HT1080 (cell line): ENCODE measurements around the gene PGM1. TPM values are rescaled to one million over a fixed set of nuclear protein-coding genes. Genes with fewer than 3 reads are reported as not detected.

Experiments used
- DNase-seq: peaks from one replicate; pipeline ENCODE4 v3.0.0-alpha.2; 2015; ENCODE audit warnings: low read depth
- total RNA-seq: library from RNA; depleted of rRNA; stranded (reverse); fragments of >200 nt; shearing (Covaris generic); gene quantifications from 2 replicates; pipeline ENCODE4 v1.2.3, GENCODE V29; 2014

The PGM1 gene
- total RNA-seq, 1 experiment from 2014 or later = 34.4 TPM

DNA sequence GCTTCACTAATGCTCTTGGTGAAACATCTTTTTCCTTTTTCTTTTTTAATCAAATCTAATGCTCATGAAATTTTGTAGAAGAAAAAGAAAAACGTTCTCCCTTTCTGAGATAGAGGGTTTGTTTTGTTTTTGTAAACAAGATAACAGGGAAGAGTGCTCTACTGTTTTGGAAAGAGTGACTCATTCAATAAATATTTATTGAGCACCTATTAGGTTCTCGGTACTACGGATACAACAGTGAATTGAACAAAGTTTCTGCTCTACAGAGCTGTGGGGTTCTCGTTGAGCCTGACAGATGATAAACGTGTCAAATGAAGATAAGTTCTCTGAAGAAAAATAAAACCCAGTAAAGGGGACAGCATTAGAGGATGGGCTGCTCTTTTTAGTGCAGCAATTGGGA lies 7.0 kb downstream of the PGM1 start:
- DNase-seq = no peak

DNA sequence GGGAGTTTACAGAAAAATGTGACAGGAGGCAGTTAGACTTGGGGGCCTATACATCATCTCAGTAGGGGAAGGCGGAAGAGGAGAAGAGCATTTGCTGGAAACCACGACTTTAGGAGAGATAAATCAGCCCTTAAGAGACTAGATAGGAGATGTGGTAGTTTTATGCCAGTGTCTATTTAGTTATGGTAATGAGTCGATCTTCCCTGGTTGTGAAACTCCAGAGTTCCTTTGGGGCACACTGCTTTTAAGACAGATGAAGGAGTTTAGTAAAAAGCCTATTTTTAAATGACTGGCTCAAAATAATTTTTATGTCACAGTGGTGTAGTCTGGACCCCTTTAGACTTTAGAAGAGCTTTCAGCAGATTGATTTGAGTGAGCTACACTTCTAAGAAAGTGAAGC lies 7.8 kb downstream of the PGM1 start:
- no peak for DNase-seq

DNA sequence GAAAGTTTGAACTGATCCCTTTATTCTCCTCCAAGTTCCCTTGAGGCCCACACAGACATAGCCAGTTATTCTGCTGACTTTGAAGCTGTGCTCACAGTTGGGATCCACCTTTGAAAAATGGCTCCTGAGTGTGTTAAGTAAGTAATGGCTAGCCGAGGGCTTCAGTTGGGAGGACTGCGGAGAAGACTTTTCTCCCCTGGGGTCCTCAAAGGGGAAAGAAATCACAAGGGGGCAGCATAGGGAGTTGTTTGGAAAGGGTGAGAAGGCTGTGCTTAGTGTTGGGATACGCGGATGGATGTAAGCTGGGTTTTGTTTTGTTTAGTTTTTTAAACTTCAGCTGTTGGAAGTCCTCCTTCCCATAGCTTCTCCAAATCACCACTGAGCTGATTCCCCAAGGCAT lies 8.3 kb downstream of the PGM1 start:
- DNase-seq = no peak

DNA sequence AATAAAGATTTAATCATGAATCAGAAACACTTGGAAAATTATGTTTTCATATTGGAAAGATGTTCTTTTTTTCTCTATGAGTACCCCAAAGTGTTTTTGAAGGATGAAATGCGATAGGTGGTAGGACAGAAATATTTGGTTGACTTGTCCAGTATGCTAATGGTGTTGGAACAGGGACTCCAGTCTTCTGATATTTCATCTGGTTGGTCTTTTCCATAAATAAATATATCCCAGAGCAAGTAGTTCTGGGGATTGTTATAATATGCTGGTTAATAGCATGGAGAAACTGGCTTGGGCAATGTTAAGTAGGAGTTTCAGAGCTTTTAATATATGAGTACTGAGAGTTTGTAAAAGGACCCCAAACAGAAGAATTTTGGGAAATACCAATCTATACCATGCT lies 8.7 kb downstream of the PGM1 start:
- no peak for DNase-seq

DNA sequence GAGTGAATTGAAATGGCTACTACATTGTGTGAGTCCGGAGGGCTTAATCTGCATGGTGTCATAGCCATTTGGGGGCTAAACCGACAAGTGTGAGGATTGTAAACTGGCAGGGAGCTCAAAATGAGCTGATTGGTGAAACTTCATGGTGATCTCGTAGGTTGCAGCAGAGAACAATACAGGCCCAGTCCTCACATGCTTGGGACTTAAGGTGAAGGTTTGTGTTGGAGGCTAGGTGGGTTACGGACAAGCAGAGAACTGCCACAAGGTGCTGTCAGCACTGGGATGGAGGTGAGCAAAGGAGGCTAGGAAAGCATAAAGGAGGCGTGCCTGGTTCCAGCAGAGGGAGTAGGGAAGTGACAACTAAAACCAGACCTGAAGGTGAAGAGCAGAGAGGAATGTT lies 9.4 kb downstream of the PGM1 start:
- DNase-seq = no peak

DNA sequence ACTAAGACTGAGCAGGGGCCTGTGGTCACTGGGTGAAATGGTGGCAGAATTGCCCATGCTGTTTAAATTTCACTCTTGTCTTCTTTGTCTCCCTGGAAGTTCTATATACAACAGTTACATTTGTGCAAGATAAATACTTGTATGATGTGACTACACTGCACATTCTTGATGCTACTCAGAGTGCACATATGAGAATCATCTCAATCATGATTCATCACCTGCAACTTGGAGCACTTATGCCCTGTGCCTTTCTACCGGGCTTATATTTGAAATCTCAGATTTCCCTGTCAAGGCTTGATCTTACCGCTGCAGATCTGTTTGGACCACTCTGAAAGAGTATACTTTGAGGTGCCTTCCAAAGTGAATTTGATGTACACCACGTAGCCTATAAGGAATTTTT lies 10.6 kb downstream of the PGM1 start:
- no peak for DNase-seq

DNA sequence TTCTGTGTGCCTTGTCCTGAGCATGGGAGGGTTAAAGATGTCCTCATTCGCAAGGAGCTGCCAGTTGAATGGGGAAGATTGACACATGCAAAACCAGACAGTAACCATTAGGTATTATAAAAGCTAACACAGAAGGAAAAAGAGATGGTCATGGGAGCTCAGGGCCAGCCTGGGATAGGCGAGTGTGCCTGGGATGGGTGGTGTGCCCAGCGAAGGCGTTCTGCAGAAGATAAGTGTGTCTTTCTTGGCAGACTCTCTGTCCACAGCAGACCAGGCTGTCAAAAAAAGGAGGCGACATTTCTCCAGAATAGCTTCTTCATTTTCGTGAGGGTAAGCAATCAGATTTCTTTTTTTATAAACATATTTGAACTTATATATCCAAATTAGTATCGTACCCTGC lies 14.1 kb downstream of the PGM1 start:
- no peak for DNase-seq

DNA sequence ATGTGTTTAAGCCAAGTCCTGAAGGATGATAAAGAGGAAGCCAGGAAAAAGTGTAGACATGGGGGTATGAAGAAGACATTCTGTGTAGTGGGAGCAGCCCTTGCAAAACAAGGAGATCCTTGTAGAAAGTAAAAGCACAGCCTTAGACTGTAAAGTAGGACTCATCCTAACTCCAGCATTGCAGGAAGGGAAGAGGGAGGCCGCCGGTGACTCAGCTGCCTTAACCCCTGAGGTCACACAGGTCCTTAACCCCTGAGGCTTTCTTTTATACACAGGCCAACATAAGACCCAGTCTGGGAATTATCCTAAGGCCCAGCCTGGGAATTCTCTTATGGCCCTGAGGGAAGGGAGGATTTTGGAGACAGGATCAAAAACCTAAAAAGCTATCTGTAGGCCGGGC lies 18.0 kb downstream of the PGM1 start:
- DNase-seq = peak; percentile 59

DNA sequence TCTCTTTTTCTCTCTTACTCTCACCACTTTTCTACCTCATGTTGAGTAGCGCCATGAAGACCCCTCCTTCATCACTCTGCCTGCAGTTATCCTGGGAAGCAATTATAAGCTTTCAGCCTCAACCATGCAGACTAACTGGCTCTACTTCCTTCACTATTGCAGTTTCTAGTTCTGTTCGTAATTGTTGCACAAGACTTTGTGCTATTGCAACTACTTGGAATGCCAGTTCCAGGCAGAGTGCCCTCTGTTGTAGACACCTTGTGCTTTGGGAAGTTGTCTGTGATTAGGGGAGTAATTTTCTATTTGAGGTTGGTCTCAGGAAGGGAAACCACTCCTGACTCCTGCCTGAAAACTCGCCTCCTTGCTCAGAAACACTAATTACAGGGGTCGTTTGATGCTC lies 19.4 kb downstream of the PGM1 start:
- no peak for DNase-seq

DNA sequence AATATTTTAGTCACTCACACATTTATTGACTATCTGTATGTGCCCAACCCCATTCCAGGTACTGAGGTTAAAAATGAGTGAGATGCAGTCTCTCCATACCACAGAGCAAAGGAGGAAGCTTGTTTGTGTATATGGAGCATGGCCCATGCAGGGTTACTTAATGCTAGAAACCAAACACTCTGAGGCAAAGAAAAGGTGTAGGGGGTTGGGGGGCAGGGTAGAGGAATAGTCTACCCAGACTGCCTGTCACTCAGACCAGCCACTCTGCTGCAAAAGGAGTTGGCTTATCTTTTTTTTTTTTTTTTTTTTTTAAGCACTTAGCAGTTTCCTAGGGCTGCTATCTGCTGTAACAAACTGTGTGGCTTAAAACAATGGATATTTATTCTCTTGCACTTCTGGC lies 19.8 kb downstream of the PGM1 start:
- DNase-seq = no peak

DNA sequence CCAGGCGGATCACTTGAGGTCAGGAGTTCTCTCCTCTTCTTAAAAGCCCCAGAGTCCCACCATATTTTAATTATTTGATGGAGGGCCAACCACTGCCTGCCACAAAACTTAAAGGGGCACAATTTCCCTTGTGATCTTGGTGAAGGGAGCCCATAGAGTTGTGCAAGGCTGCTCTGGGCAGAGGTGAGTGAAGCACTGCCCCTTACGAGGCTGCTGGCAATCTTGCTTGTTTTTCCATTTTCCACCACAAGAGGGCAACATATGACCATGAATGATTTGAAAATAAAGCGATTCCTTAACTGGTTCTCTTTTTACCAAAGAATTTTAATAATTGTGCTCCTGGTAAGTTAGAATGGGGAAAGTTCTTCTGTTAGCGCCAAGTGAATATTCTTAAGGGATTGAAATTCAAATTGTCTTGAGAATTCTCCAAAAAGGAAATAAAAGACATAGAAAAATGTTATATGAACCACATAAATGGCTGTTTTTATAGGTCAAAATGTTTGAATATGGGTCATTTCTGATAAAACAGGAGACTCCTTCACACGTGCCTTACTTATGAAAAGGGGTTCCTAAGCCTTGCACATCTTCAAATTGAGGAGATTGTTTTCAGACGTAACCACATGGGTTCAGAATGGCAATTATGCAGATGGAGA lies 22.7 kb downstream of the PGM1 start:
- DNase-seq = peak; percentile 73

DNA sequence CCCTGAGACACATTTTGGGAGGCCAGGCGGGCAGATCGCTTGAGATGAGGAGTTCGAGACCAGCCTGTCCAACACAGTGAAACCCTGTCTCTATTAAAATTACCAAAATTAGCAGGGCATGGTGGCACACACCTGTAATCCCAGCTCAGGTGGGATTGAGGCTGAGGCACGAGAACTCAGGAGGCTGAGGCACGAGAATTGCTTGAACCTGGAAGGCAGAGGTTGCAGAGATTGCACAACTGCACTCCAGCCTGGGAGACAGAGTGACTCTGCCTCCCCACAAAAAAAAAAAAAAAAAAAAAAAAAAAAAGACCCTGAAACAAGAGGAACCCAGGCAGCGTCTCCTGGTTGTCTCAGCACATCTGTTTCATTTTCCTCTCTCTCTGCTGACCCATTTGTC lies 24.2 kb downstream of the PGM1 start:
- no peak for DNase-seq

DNA sequence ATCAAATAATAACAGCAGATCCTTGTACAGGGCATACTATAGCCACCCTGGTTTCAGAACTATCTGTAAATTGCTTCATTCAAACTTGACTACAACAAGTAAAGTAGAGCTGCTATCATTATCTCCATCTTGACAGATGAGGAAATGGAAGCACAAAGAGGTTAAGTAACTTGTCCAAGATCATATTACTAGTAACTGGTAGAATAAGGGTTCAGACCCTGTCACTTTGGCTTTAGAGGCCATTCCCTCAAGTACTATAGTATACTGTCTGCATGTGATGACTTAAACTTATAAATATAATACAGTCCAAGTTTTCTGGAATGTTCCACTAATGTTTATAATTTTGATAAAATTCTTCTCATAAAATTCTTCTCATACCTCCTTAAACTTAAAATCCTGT lies 24.8 kb downstream of the PGM1 start:
- DNase-seq = no peak

DNA sequence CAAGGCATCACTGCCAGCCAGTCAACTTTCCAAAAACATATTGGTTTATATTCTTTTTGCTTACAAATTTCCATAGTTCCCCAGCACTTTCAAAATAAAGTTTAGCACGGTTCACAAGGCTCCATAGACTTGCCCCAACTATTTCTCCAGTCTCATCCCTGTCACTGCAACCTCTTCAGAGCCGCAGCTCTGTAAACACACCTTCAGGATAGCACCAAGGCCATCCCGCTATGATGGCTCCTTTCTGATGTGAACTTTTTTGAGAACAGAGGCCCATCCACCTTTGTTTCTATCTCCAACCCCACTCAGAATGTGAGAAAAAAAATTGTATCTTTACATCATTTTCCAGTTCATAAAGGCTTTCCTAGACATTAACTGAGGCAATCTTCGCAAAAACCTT lies 26.3 kb downstream of the PGM1 start:
- DNase-seq = no peak

DNA sequence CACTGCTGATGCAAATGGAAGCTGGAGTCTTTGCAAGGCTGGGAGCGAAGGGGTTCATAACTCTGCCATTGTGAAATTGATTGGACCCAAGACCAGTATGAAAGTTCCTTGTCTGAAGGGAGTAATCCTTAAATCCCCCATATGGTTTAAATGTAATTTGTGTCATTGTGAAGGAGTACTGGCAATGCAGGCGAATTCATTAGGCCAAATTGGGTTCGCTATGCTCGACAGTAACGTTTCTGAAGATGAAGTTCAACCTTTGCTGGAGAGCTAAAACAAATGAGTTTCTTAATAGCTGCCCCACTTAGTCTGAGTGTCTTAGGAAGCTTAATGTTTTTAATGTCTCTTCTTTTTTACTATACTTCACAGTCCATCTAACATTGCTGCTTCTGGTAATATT lies 27.5 kb downstream of the PGM1 start:
- no peak for DNase-seq

DNA sequence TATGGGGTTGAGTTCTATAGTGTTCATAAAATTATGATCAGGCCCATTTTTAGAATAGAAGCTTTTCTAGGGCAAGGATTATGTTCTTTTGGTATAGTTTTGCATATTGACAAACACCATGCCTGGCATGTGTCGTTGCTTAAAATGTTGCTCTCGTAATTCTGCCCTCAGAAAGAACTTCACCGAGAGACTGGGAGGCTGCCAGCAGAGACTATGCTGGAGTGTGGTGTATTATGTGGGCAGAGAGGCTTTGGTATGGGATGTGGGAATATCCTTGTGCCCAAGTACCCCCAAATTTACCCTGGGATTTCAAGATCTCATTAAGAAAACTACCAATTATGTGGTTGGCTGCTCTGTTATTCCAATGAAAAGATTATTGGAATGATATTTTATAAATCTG lies 27.9 kb downstream of the PGM1 start:
- no peak for DNase-seq

DNA sequence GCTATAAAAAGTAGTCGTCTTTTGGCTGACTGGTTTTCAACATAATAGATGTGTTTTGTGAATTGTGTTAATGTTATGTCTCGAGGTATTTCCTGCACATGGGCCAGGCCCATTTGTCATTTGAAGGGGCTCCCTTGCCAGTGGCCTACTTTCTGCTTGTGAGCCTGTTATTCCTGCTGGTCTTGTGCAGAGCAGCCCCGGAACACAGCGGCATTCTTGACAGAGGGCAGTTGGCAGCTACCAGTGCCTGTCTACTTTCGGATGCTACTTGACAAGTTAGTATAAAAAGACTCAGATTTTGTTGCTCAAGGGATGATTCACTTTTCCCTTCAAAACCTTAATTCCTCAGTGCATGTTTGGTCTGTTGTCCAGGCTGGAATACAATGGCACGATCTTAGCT lies 28.5 kb downstream of the PGM1 start:
- DNase-seq = no peak

DNA sequence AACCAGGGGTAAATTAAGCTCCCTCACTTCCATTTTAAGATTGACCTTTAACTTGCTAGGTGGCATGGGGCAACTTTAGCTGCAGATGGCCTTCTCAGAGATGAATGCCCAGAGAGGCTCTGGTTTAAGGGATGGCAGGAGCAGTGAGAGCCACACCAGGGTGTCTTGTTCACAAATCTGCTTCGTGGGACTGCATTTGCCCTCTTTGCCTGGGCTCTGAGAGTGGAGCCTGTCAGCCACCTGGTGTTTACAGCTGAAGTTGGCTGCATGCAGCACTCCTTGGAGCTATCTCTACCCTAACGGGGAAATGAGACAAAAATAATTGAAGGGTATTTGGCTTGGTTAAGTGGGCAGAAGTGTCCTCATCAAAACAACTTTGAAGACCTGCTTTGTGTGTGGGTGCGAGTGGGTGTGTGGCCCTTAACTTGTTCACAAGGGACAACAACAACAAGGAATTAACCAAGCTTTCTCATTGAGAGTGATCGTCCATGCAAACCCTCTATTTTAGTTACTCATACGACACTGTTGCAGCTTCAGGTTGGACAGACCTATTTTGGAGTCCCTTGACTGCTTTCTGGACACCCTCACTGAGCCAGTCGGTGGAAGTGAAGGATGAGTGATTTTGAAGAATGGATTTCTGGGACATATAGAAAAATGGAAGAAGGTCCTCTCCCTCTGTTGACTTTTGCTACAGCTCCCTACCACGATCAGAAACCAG lies 29.8 kb downstream of the PGM1 start:
- no peak for DNase-seq

DNA sequence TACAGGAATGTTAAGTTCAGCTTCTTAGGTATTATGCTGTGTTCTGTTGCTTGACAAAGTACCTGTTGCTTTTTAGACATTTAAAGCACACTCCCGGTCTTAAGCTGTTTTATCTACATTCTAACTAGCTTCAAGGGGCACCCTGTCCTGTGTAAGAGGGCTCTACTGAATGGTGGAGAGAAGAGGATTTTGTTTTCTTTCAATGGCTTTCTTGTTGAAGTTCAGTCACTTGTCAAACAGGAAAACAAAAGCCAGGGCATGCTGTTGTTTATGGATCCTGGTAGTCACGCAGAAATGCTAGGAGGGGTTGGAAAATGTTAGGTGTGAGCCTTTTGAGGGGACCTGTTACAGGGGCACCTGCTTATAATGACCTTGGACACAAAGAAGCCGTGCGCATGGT lies 30.7 kb downstream of the PGM1 start:
- DNase-seq = no peak

DNA sequence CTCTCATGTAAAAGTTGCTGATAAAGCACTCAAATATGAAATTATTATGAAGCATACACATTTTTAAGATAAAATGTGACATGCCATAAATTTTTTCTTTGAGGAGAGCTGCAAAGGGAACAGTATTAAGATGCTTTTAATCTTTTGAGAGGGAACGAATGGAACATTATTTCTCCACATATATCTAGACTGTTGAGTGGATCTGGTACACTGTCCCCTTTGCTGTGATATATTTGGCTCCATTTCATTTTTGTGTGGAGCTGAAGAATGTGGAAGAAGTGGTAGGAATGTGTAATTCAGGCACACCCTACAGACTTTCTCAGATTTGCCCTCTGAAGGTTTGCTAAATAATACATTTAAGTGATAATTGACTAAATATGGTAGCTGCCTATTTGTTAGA lies 31.7 kb downstream of the PGM1 start:
- no peak for DNase-seq

DNA sequence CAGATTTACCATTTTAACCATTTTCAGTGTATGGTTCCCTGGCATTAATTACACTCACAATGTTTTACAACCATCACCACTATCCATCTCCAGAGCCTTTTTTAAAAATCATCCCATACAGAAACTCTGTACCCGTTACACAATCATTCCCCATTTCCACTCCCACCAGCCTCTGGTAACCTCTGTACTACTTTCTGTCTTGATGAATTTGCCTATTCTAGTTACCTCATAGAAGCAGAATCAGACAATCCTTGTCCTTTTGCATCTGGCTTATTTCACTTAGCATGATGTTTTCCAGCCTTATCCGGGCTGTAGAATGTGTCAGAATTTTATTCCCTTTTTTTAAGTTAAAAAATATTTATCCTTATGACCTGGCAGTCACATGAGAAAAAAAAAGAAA lies 33.0 kb downstream of the PGM1 start:
- no peak for DNase-seq

DNA sequence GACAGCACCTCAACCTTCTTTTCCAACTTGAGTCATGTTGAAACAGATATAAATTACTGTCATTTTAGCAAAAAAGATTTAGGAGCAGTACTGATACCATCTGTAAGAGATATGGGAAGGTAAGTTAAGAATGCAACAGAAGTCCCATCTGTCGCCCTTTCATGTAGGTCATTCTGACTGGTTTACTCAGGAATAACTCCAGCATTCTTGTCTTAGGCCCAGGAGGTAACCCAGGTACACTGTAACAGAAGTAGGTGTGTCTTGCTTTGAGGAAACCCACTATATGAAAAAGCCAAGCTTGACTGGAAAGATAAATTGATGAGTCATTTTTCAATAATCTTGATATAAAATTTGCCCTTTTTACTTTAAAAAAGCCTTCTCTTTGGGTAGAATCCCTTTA lies 35.4 kb downstream of the PGM1 start:
- DNase-seq = no peak

DNA sequence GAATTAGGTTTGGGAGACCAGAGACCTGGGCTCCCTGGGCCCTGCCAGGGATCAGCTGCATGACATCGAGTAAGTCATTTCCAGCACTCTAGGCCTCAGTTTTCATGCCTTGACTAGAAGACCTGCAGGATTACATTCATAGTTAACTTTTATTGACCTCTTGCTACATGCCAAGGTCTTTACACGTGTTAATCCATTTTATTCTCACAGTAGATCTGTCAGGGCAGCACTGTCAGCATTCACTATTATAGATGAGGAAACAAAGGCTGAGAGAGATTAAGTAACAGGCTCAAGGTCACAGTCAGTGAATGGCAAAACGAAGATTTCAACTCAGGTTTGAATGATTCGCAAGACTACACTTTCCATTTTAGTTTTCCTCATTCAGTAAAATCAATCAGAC lies 37.0 kb downstream of the PGM1 start:
- DNase-seq = no peak

DNA sequence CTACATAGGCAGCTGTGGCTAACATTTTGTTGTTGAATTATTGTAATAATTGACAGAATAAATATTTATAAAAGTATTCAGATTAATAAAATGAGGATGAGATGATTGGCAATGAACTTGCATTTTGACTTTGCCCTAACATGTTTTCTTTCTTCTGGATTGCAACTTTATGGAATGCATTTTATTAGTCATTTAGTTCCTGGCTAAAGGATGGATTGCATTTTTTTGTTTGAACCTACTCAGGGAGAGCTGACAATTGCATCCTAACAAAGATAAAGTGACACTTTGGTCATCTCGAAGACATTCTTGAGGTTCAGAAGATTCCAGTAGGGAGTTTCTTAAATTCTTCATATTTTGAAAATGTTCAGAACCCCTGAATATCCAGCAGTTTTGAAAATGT lies 37.5 kb downstream of the PGM1 start:
- DNase-seq = no peak
